ENCODE data around the gene ENAH.
"Not testable (repeated sequence)": the region's sequence is repeated elsewhere in the genome, so short reads cannot be mapped to it uniquely, and the experiment has no call there.

ENAH gene

GRCh38 chr1:225652729-225653462 lies at the start of gene ENAH:
ENAH (minus strand) TSS chr1:225653123; CDS start chr1:225652690, 433 bp downstream.
- peak; percentile 95 for DNase-seq

- DNase-seq = no peak
Observed at GRCh38 chr1:225700889-225701465, 48.1 kb upstream of the ENAH start.

- peak; percentile 24 for DNase-seq
Observed at GRCh38 chr1:225700164-225700821, 47.4 kb upstream of the ENAH start.

- DNase-seq = no peak
Observed at GRCh38 chr1:225699336-225699735, 46.4 kb upstream of the ENAH start.

GRCh38 chr1:225698194-225698593 lies 45.3 kb upstream of the ENAH start:
- not testable (repeated sequence) for DNase-seq

GRCh38 chr1:225697428-225697827 lies 44.5 kb upstream of the ENAH start:
- DNase-seq = no peak

GRCh38 chr1:225695578-225696337 lies 42.8 kb upstream of the ENAH start:
- peak; percentile 14 for DNase-seq

- DNase-seq = peak; percentile 97
Observed at GRCh38 chr1:225694151-225694603, 41.3 kb upstream of the ENAH start.

GRCh38 chr1:225693697-225694096 lies 40.8 kb upstream of the ENAH start:
- not testable (repeated sequence) for DNase-seq

- DNase-seq = no peak
Observed at GRCh38 chr1:225693085-225693696, 40.3 kb upstream of the ENAH start.

GRCh38 chr1:225692517-225692879 lies 39.6 kb upstream of the ENAH start:
- DNase-seq = no peak

- DNase-seq = peak; percentile 17
Observed at GRCh38 chr1:225691861-225692516, 39.1 kb upstream of the ENAH start.

- peak; percentile 95 for DNase-seq
Observed at GRCh38 chr1:225691377-225691776, 38.5 kb upstream of the ENAH start.

GRCh38 chr1:225689882-225690459 lies 37.0 kb upstream of the ENAH start:
- no peak for DNase-seq

GRCh38 chr1:225688345-225688744 lies 35.4 kb upstream of the ENAH start:
- no peak for DNase-seq

- DNase-seq = no peak
Observed at GRCh38 chr1:225685476-225686176, 32.7 kb upstream of the ENAH start.

GRCh38 chr1:225684741-225685140 lies 31.8 kb upstream of the ENAH start:
- DNase-seq = no peak

- DNase-seq = no peak
Observed at GRCh38 chr1:225681231-225681630, 28.3 kb upstream of the ENAH start.

- no peak for DNase-seq
Observed at GRCh38 chr1:225678545-225678944, 25.6 kb upstream of the ENAH start.

GRCh38 chr1:225677350-225678124 lies 24.6 kb upstream of the ENAH start:
- no peak for DNase-seq

Data from DMS53 (cell line).